ENCODE results near the gene PDE4B. TPM values are rescaled to one million over a fixed set of nuclear protein-coding genes. Genes with fewer than 3 reads are reported as not detected.

The PDE4B gene
- total and polyA plus RNA-seq, 12 donors: 1.2 to 14.9 (median 3.9) TPM

GRCh38 chr1:65824103-65824502 lies 31.4 kb downstream of the PDE4B start:
- no peak for DNase-seq
- no peak overlapping the region for H3K4me3 ChIP-seq
- no peak overlapping the region for H3K27ac ChIP-seq
- no peaks in the 10 kb centered on the region for H3K27me3 ChIP-seq
- TF ChIP-seq CTCF (IDR thresholded peaks at IDR 0.05) (no peak), POLR2A (IDR thresholded peaks at IDR 0.05) (no peak)
- H3K36me3 ChIP-seq (replicated peaks in 1 of 2): no peaks in the 10 kb centered on the region
- no peaks in the 10 kb centered on the region for H3K9me3 ChIP-seq (replicated peaks in 1 of 3)
- intact Hi-C loops (cut with DNase I): no loop called here
- no peaks in the 10 kb centered on the region for H3K4me1 ChIP-seq (replicated peaks in 1 of 2)

GRCh38 chr1:65825741-65826140 lies 33.0 kb downstream of the PDE4B start:
- TF ChIP-seq POLR2A (IDR thresholded peaks at IDR 0.05) (no peak), CTCF (IDR thresholded peaks at IDR 0.05) (no peak)
- no peaks in the 10 kb centered on the region for H3K27me3 ChIP-seq
- no peaks in the 10 kb centered on the region for H3K9me3 ChIP-seq (replicated peaks in 1 of 3)
- no peak overlapping the region for H3K27ac ChIP-seq
- H3K36me3 ChIP-seq (replicated peaks in 1 of 2): no peaks in the 10 kb centered on the region
- WGBS, 4 donors: 67 to 88% (median 79%) methylated on average over 1 of the region's 1 CpG
- no peak for DNase-seq
- intact Hi-C loops (cut with DNase I): no loop called here
- H3K4me3 ChIP-seq: no peak overlapping the region
- no peaks in the 10 kb centered on the region for H3K4me1 ChIP-seq (replicated peaks in 1 of 2)

- H3K27ac ChIP-seq: no peak overlapping the region
- H3K9me3 ChIP-seq (replicated peaks in 1 of 3): no peaks in the 10 kb centered on the region
- TF ChIP-seq POLR2A (IDR thresholded peaks at IDR 0.05): no peak
- TF ChIP-seq CTCF (IDR thresholded peaks at IDR 0.05): no peak
- no peaks in the 10 kb centered on the region for H3K36me3 ChIP-seq (replicated peaks in 1 of 2)
- DNase-seq: no peak
- WGBS, 4 donors: 66 to 82% (median 73%) methylated on average over 3 of the region's 3 CpGs
- intact Hi-C loops (cut with DNase I): no loop called here
- no peaks in the 10 kb centered on the region for H3K27me3 ChIP-seq
- H3K4me1 ChIP-seq (replicated peaks in 1 of 2): no peaks in the 10 kb centered on the region
- no peak overlapping the region for H3K4me3 ChIP-seq
Measured at GRCh38 chr1:65826782-65827181, 34.1 kb downstream of the PDE4B start.

- intact Hi-C loops (cut with DNase I): no loop called here
- no peak for TF ChIP-seq POLR2A (IDR thresholded peaks at IDR 0.05)
- no peak for TF ChIP-seq CTCF (IDR thresholded peaks at IDR 0.05)
- Histone ChIP-seq H3K36me3 (replicated peaks in 1 of 2) (no peaks in the 10 kb centered on the region), H3K27ac (no peak overlapping the region), H3K27me3 (no peaks in the 10 kb centered on the region), H3K4me1 (replicated peaks in 1 of 2) (no peaks in the 10 kb centered on the region), H3K9me3 (replicated peaks in 1 of 3) (no peaks in the 10 kb centered on the region), H3K4me3 (no peak overlapping the region)
- 83 to 86% (median 85%) methylated on average over 1 of the region's 1 CpG for WGBS, 4 donors
- no peak for DNase-seq
Measured at GRCh38 chr1:65827346-65827745, 34.7 kb downstream of the PDE4B start.
